ENCODE results near the gene MSLN. TPM values are rescaled to one million over a fixed set of nuclear protein-coding genes. Genes with fewer than 3 reads are reported as not detected.

Gene MSLN
- total RNA-seq, 2 experiments from 2014 or later: not detected

DNA sequence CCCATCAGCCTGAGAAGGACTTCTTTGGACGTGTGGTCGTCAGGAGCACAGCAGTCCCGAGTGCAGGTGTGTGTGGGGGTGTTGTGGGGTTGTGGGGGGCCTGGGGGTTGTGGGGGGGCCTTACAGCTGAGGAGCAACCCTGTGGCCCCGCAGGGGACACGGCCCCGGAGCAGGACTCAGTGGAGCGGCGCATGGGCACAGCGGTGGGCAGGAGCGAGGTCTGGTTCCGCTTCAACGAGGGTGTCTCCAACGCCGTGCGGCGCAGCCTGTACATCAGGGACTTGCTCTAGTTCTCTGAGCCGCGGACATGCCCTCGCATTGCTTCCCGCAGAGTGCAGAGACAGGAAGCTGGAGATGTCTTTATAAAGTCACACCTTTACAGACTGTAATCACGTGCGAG, 37.2 kb downstream of the MSLN start:
- Mint-ChIP-seq H3K9me3 (no peaks in the 10 kb centered on the region), H3K4me3 (no peak overlapping the region), H3K27me3 (peaks cover 3% of the 10 kb centered on the region), H3K4me1 (ENCODE audit: low read depth) (peaks cover 2% of the 10 kb centered on the region), H3K27ac (no peak overlapping the region), H3K36me3 (ENCODE audit: low read depth) (peaks cover 22% of the 10 kb centered on the region)
- intact Hi-C loops (cut with micrococcal nuclease): no loop called here
- no peak for DNase-seq
- POLR2A ChIA-PET: interaction anchor here (1.3 to 2.3 kb wide), 2 partner anchors 9 to 10 kb away, joined by 3 to 6 read pairs; no protein-coding TSS in a partner anchor
- no peak for ATAC-seq
- CTCF ChIA-PET: no interaction called here
- TF ChIP-seq, protein P1, sequence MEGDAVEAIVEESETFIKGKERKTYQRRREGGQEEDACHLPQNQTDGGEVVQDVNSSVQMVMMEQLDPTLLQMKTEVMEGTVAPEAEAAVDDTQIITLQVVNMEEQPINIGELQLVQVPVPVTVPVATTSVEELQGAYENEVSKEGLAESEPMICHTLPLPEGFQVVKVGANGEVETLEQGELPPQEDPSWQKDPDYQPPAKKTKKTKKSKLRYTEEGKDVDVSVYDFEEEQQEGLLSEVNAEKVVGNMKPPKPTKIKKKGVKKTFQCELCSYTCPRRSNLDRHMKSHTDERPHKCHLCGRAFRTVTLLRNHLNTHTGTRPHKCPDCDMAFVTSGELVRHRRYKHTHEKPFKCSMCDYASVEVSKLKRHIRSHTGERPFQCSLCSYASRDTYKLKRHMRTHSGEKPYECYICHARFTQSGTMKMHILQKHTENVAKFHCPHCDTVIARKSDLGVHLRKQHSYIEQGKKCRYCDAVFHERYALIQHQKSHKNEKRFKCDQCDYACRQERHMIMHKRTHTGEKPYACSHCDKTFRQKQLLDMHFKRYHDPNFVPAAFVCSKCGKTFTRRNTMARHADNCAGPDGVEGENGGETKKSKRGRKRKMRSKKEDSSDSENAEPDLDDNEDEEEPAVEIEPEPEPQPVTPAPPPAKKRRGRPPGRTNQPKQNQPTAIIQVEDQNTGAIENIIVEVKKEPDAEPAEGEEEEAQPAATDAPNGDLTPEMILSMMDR (IDR thresholded peaks at IDR 0.05): no peak

DNA sequence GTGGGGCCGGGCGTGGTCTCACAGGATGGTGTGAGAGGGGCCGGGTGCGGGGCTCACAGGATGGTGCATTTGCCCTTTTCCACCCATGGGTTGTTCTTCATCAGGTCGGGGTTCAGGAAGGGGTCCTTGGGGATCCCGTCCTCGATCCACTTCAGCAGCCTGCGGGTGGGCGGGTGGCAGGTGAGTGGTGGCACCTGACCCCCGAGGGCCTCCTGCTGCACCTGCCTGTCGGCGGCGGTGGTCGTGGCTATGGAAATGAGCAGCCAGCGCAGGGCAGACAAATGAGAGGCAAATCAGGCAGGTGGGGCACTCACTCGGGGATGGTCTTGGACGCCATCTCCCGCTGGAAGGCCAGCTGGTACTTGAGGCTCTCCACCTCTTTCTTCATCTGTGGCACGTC, 38.1 kb downstream of the MSLN start:
- ATAC-seq: no peak
- ChIA-PET CTCF (no interaction called here), POLR2A (interaction anchor here (1.3 kb wide), 1 partner anchor 11 kb away, joined by 3 read pairs; no protein-coding TSS in a partner anchor)
- intact Hi-C loops (cut with micrococcal nuclease): no loop called here
- Mint-ChIP-seq H3K27me3 (peaks cover 3% of the 10 kb centered on the region), H3K36me3 (ENCODE audit: low read depth) (peaks cover 22% of the 10 kb centered on the region), H3K27ac (no peak overlapping the region), H3K9me3 (no peaks in the 10 kb centered on the region), H3K4me3 (no peak overlapping the region), H3K4me1 (ENCODE audit: low read depth) (peaks cover 2% of the 10 kb centered on the region)
- TF ChIP-seq, protein P1 (IDR thresholded peaks at IDR 0.05): no peak
- no peak for DNase-seq

DNA sequence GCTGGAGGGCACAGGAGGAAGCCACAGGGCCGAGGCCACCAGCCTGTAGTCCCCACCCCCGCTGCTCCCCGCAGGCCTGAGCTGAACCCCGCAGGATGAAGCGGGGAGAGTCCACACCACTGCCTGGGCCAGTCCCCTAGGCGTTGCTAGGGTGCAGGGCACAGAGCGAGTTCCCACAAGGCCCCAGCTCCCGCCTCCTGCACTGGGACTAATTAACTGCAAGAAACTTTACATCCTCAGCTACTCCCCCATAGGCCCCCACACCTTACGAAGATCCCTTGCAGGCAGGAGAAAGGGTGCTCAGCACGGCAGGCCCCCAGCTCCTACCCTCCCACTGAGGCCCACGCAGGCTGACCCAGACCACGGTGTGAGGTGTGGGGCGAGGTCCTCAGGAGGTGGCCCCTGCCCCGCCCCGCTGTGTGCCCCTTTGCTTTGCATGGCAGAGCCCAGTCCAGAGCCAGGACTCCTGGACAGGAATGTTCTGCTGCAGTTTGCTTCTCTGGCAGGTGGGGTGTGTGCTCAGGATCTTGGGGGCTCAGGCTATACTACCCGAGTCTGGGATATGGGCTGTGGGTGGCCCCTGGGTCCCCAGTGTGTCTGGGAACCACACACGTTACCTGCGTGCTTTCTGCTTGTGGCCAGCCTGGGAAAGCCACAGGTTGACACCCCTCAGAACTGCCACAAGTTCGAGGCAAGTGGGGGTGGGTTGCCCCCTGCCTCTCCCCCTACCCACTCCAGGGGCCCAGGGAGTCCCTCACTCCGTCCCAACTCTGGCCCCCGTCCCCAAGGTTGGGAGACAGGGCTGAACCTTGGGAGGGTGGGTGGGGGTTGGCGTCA, 38.8 kb downstream of the MSLN start:
- H3K4me3 Mint-ChIP-seq: no peak overlapping the region
- no peak overlapping the region for H3K27ac Mint-ChIP-seq
- TF ChIP-seq, protein P1 (IDR thresholded peaks at IDR 0.05): no peak
- ATAC-seq (no peak), DNase-seq (no peak)
- no peaks in the 10 kb centered on the region for H3K9me3 Mint-ChIP-seq
- CTCF ChIA-PET: no interaction called here
- POLR2A ChIA-PET: interaction anchor here (1.3 kb wide), 1 partner anchor 12 kb away, joined by 3 read pairs; no protein-coding TSS in a partner anchor
- peaks cover 2% of the 10 kb centered on the region for H3K4me1 Mint-ChIP-seq (ENCODE audit: low read depth)
- intact Hi-C loops (cut with micrococcal nuclease): no loop called here
- H3K27me3 Mint-ChIP-seq: peaks cover 3% of the 10 kb centered on the region
- H3K36me3 Mint-ChIP-seq (ENCODE audit: low read depth): peaks cover 22% of the 10 kb centered on the region

DNA sequence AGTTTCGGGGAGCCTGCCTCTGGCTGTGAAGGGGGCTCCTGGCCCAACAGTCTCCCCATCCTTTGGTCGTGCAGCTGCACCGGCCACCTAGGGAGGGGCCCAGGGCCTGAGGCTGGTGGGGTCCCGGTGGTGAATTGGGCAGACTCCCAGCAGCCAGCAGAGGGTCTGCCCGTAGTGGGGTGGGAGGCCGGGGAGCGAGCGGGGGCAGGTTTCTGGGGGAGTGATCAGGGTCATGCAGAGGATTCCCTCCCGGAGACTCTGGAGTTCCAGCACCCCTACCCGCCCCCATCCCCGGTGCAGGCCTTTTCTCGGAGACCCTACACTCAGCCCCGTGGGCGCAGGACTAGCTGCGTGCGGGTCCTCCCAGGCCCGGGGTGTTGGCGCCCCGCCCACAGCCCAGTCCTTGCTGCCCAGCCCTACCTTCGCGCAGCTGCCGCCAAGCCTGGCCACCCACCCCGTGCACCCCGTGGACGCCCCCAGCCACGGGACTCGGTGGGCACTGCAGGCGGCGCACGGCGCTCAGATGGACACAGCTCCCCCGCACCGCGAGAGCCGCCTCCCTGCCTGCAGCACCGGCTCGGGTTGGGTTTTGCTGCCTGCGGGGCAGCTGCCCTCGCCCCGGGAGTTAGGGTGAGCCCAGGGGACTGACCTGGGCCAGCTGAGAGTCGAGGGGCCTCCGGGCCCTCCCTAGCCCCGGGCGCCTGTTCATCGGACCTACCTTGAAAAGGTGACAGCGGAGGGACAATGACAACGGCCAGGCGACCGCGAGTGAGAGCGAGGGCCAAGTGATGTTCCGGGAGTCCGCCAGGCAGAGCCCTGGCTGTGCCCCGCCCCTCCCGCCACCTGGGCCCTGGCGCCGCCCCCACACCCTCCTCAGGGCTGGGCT, 39.7 kb downstream of the MSLN start, which contains the start of gene GNG13:
Gene GNG13, minus strand, starts transcription at position 787 of the 886 bp plus-strand sequence. CDS start 1,657 bp downstream, outside the sequence.
- DNase-seq (no peak), ATAC-seq (no peak)
- H3K9me3 Mint-ChIP-seq: no peaks in the 10 kb centered on the region
- peaks cover 22% of the 10 kb centered on the region for H3K36me3 Mint-ChIP-seq (ENCODE audit: low read depth)
- peaks cover 2% of the 10 kb centered on the region for H3K4me1 Mint-ChIP-seq (ENCODE audit: low read depth)
- TF ChIP-seq, protein P1 (IDR thresholded peaks at IDR 0.05): no peak
- ChIA-PET CTCF (no interaction called here), POLR2A (interaction anchor here (0.6 kb wide), 1 partner anchor 15 kb away, joined by 3 read pairs; no protein-coding TSS in a partner anchor)
- H3K27me3 Mint-ChIP-seq: peaks cover 3% of the 10 kb centered on the region
- intact Hi-C loops (cut with micrococcal nuclease): no loop called here
- H3K27ac Mint-ChIP-seq: no peak within 1 kb of the TSS
- H3K4me3 Mint-ChIP-seq: no peak within 1 kb of the TSS
